Panc1 (cell line): ENCODE data around the gene KNSTRN. TPM values are rescaled to one million over a fixed set of nuclear protein-coding genes. Genes with fewer than 3 reads are reported as not detected.

ENCODE experiments used
- ATAC-seq: fragments of 200-7000 bp; cut with Tn5 transposase; 2 replicates; pipeline ENCODE4 v1.9.1; 2020; ENCODE audit warnings: mild to moderate bottlenecking, moderate library complexity
- BruUV-seq: library from RNA; stranded (reverse); fragments of 400-500 nt; replicated peaks from 2 replicates; lab custom pipeline; 2021; lab: Mats Ljungman, UMichigan
- CTCF ChIA-PET: fragments of 300-600 bp; sonication (Branson Sonifier 250); formaldehyde crosslinking; loops from one replicate; lab custom pipeline; 2022; ENCODE audit warnings: antibody characterized with exemption; lab: Charles Lee
- POLR2A ChIA-PET: fragments of 300-600 bp; sonication (Branson Sonifier 250); formaldehyde crosslinking; loops from one replicate; lab custom pipeline; 2022; ENCODE audit warnings: antibody characterized with exemption; lab: Charles Lee
- DNase-seq: peaks from one replicate; pipeline ENCODE4 v3.0.0-alpha.2; 2010; ENCODE audit warnings: low read depth, low spot score
- H3K27ac ChIP-seq: 2 replicates; pipeline ENCODE4 v1.5.1; 2011; ENCODE audit warnings: mild to moderate bottlenecking, low read length, inconsistent platforms
- H3K27me3 ChIP-seq: fragments of 200-500 bp; sonication (Bioruptor generic); 2 replicates; pipeline ENCODE4 v1.6.0; 2014; ENCODE audit warnings: low read length, inconsistent platforms; ENCODE audit not compliant: control insufficient read depth, insufficient read depth
- H3K36me3 ChIP-seq: fragments of 200-500 bp; sonication (Bioruptor generic); 2 replicates; pipeline ENCODE4 v1.5.1; 2014; ENCODE audit warnings: inconsistent platforms, mild to moderate bottlenecking, low read length, moderate library complexity; ENCODE audit not compliant: control insufficient read depth, insufficient read depth
- H3K4me1 ChIP-seq: 2 replicates; pipeline ENCODE4 v1.5.1; 2011; ENCODE audit warnings: inconsistent platforms, mild to moderate bottlenecking, low read length, moderate library complexity; ENCODE audit not compliant: control insufficient read depth, insufficient read depth
- H3K4me3 ChIP-seq, 2 experiments: 2 replicates each; pipeline ENCODE4 v1.5.1; 2011 to 2012; ENCODE audit warnings: low read depth in 2 of 2, low read length in 2 of 2, mild to moderate bottlenecking in 2 of 2, inconsistent platforms in 1 of 2, moderate library complexity in 1 of 2
- H3K9me3 ChIP-seq: fragments of 200-500 bp; sonication (Bioruptor generic); 2 replicates; pipeline ENCODE4 v1.5.1; 2014; ENCODE audit warnings: low read depth, mild to moderate bottlenecking, inconsistent platforms, low read length, moderate library complexity; ENCODE audit not compliant: control insufficient read depth, insufficient read depth
- POLR2AphosphoS5 ChIP-seq: IDR thresholded peaks from 2 replicates; pipeline ENCODE4 v1.6.1; 2012; ENCODE audit warnings: mild to moderate bottlenecking, low read depth, low read length, moderate library complexity
- REST ChIP-seq, 2 experiments: IDR thresholded peaks; 2 replicates each; pipeline ENCODE4 v1.6.1; 2011 to 2012; ENCODE audit warnings: low read depth in 2 of 2, control low read depth in 1 of 2, low read length in 1 of 2, mild to moderate bottlenecking in 1 of 2, moderate library complexity in 1 of 2; ENCODE audit not compliant: insufficient read depth in 1 of 2
- SIN3A ChIP-seq: IDR thresholded peaks from 2 replicates; pipeline ENCODE4 v1.6.1; 2012; ENCODE audit warnings: low read depth, mild to moderate bottlenecking, low read length, moderate library complexity, borderline replicate concordance; ENCODE audit not compliant: insufficient read depth
- TCF7L2 ChIP-seq: IDR thresholded peaks from 2 replicates; pipeline ENCODE4 v1.6.1; 2011; ENCODE audit warnings: mild to moderate bottlenecking, low read depth, low read length, inconsistent platforms
- in situ Hi-C: cut with HindIII; loops from 2 replicates; pipeline ENCODE4 v1.10.0; 2016; ENCODE audit warnings: low sequenced_read_pairs, low pct_unique_long_range_greater_than_20kb
- intact Hi-C: fragments of 100-400 bp; cut with micrococcal nuclease; formaldehyde crosslinking; loops from one replicate; pipeline ENCODE4 v1.10.0; 2022; ENCODE audit not compliant: unreplicated experiment
- total RNA-seq: library from RNA; stranded (reverse); gene quantifications from one replicate; pipeline ENCODE4 v1.2.1, GENCODE V29; 2021; ENCODE audit not compliant: unreplicated experiment
- TF ChIP-seq, protein P1 (sequence below): fragments of 450-650 bp; IDR thresholded peaks from 2 replicates; pipeline ENCODE4 v1.5.1; 2017; ENCODE audit warnings: mild to moderate bottlenecking

The KNSTRN gene
- total RNA-seq, 1 experiment from 2014 or later, result 74.6 TPM

GRCh38 chr15:40353697-40354096, 28.8 kb upstream of the KNSTRN start:
- POLR2A ChIA-PET, result no interaction called here
- H3K4me1 ChIP-seq, result peaks cover 7% of the 10 kb centered on the region
- no peak overlapping the region for H3K27ac ChIP-seq
- H3K4me3 ChIP-seq, result no peak overlapping the region
- in situ Hi-C loops (no loop called here), intact Hi-C loops (no loop called here)
- CTCF ChIA-PET, result no interaction called here
- no peaks in the 10 kb centered on the region for H3K9me3 ChIP-seq
- H3K36me3 ChIP-seq, result no peaks in the 10 kb centered on the region
- no peak for DNase-seq
- TF ChIP-seq, protein P1, sequence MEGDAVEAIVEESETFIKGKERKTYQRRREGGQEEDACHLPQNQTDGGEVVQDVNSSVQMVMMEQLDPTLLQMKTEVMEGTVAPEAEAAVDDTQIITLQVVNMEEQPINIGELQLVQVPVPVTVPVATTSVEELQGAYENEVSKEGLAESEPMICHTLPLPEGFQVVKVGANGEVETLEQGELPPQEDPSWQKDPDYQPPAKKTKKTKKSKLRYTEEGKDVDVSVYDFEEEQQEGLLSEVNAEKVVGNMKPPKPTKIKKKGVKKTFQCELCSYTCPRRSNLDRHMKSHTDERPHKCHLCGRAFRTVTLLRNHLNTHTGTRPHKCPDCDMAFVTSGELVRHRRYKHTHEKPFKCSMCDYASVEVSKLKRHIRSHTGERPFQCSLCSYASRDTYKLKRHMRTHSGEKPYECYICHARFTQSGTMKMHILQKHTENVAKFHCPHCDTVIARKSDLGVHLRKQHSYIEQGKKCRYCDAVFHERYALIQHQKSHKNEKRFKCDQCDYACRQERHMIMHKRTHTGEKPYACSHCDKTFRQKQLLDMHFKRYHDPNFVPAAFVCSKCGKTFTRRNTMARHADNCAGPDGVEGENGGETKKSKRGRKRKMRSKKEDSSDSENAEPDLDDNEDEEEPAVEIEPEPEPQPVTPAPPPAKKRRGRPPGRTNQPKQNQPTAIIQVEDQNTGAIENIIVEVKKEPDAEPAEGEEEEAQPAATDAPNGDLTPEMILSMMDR, result no peak
- TF ChIP-seq POLR2AphosphoS5 (no peak), REST (IDR thresholded peaks at IDR 0.05; ENCODE audit: insufficient read depth in 1 of 2, low read depth in 2 of 2, low read length in 1 of 2) (no peak), SIN3A (no peak), TCF7L2 (no peak)
- ATAC-seq, result no peak
- no TSS peak for BruUV-seq
- no peaks in the 10 kb centered on the region for H3K27me3 ChIP-seq

GRCh38 chr15:40354408-40355171, 27.9 kb upstream of the KNSTRN start:
- H3K36me3 ChIP-seq, result no peaks in the 10 kb centered on the region
- no peak overlapping the region; the same call in 1 of the 2 replicates for H3K27ac ChIP-seq
- in situ Hi-C loops (no loop called here), intact Hi-C loops (no loop called here)
- H3K9me3 ChIP-seq, result no peaks in the 10 kb centered on the region
- H3K4me1 ChIP-seq, result peaks cover 7% of the 10 kb centered on the region
- H3K27me3 ChIP-seq, result no peaks in the 10 kb centered on the region
- TF ChIP-seq POLR2AphosphoS5, result no peak
- no peak for TF ChIP-seq REST (IDR thresholded peaks at IDR 0.05; ENCODE audit: insufficient read depth in 1 of 2, low read depth in 2 of 2, low read length in 1 of 2)
- TF ChIP-seq, protein P1, result peak; percentile 72; the same call in 1 of the 2 replicates
- BruUV-seq, result no TSS peak
- no peak overlapping the region for H3K4me3 ChIP-seq
- DNase-seq (no peak), ATAC-seq (peak; percentile 44; the same call in 1 of the 2 replicates)
- ChIA-PET CTCF (interaction anchor here (0.5 to 0.9 kb wide), 4 partner anchors 10 to 94 kb away, joined by 3 to 10 read pairs (median 4); no protein-coding TSS in a partner anchor), POLR2A (interaction anchor here (0.7 kb wide), 1 partner anchor 124 kb away, joined by 3 read pairs; no protein-coding TSS in a partner anchor)
